Stimulated activated CD8-positive, alpha-beta memory T cell treated with anti-CD3 and anti-CD28 coated beads, Interleukin-4, amount 100 ng/mL, for 48 hours (primary cell): ENCODE data around the gene DAGLA.
"Not testable (repeated sequence)": the region's sequence is repeated elsewhere in the genome, so short reads cannot be mapped to it uniquely, and the experiment has no call there.

Experiments
- DNase-seq: peaks from one replicate; pipeline ENCODE4 v3.0.0-alpha.2; 2020

DAGLA gene, protein sequence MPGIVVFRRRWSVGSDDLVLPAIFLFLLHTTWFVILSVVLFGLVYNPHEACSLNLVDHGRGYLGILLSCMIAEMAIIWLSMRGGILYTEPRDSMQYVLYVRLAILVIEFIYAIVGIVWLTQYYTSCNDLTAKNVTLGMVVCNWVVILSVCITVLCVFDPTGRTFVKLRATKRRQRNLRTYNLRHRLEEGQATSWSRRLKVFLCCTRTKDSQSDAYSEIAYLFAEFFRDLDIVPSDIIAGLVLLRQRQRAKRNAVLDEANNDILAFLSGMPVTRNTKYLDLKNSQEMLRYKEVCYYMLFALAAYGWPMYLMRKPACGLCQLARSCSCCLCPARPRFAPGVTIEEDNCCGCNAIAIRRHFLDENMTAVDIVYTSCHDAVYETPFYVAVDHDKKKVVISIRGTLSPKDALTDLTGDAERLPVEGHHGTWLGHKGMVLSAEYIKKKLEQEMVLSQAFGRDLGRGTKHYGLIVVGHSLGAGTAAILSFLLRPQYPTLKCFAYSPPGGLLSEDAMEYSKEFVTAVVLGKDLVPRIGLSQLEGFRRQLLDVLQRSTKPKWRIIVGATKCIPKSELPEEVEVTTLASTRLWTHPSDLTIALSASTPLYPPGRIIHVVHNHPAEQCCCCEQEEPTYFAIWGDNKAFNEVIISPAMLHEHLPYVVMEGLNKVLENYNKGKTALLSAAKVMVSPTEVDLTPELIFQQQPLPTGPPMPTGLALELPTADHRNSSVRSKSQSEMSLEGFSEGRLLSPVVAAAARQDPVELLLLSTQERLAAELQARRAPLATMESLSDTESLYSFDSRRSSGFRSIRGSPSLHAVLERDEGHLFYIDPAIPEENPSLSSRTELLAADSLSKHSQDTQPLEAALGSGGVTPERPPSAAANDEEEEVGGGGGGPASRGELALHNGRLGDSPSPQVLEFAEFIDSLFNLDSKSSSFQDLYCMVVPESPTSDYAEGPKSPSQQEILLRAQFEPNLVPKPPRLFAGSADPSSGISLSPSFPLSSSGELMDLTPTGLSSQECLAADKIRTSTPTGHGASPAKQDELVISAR

GRCh38 chr11:61679893-61680621 lies at the start of gene DAGLA:
TSS of gene DAGLA (plus strand) at chr11:61680391. CDS start at chr11:61720156, 39,765 bp downstream.
- DNase-seq: peak; percentile 85

DNA sequence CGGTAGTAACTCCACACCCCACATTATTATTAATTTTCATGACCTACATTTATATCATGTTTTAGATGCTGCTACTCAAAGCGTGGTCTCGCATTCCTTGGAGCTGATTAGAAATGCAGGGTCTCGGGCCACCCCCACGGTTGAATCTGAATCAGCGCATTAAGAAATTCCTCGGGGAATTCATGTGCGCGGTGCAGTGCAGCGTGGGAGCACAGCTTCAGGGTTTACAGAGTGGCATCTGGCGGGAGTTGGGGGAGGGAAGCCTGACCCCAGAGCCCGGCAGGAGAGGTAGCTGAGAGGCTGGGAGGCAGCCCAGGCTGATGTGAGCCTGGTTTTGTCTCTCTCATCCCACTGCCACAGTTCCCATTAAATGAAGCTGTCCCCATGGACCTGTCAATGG lies 48.1 kb upstream of the DAGLA start:
- DNase-seq: no peak

DNA sequence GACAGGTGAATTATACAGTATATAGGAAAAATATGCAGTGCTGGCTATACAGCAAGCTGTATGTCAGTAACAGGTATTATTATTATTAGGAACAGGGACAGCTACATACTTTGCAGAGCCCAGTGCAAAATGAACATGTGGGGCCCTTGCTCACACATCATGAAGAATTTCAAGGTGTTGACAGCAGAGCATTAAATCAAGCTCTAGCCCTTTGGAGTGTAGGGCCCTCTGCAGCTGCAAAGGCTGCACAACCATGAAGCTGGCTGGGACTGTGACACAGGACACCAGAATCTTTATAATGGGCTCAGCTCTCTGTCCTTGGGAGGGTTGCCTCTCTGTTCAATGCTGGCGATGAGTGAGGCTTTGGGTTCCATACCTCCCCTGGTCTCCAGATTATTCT lies 44.9 kb upstream of the DAGLA start:
- DNase-seq: no peak

- DNase-seq: no peak
Observed at GRCh38 chr11:61635787-61636186, 44.4 kb upstream of the DAGLA start.

GRCh38 chr11:61636676-61637075 lies 43.5 kb upstream of the DAGLA start:
- no peak for DNase-seq

GRCh38 chr11:61637277-61637676 lies 42.9 kb upstream of the DAGLA start:
- DNase-seq: no peak

DNA sequence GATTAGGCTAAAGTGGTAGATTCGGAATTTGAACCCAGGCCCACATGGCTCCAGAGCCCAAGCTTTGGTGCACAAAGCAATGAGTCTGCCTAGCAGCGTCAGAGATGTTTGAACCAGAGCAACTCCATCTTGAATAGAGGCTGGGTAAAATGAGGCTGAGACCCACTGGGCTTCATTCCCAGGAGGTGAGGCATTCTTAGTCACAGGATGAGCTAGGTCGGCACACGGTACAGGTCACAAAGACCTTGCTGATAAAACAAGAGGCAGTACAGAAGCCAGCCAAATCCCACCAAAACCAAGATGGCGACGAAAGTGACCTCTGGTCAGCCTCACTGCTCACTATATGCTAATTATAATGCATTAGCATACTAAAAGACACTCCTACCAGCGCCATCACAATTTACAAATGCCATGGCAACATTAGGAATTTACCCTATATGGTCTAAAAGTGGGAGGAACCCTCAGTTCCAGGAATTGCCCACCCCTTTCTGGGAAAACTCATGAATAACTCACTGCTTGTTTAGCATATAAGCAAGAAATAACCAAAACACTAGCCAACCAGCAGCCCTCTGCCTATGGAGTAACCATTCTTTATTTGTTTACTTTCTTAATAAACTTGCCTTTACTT lies 40.3 kb upstream of the DAGLA start:
- DNase-seq: no peak

DNA sequence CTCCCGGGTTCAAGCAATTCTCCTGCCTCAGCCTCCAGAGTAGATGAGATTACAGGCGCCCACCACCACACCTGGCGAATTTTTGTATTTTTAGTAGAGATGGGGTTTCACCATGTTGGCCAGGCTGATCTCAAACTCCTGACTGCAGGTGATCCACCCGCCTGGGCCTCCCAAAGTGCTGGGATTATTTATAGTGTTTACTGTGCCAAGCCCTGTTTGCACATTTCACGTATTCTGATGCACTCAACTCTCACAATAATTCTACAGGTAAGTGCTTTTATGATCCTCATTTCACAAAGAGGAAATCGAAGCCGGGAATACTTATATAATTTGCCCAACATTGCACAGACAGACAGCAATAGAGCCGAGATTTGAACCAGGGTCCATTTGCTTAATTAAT lies 38.0 kb upstream of the DAGLA start:
- DNase-seq: no peak

DNA sequence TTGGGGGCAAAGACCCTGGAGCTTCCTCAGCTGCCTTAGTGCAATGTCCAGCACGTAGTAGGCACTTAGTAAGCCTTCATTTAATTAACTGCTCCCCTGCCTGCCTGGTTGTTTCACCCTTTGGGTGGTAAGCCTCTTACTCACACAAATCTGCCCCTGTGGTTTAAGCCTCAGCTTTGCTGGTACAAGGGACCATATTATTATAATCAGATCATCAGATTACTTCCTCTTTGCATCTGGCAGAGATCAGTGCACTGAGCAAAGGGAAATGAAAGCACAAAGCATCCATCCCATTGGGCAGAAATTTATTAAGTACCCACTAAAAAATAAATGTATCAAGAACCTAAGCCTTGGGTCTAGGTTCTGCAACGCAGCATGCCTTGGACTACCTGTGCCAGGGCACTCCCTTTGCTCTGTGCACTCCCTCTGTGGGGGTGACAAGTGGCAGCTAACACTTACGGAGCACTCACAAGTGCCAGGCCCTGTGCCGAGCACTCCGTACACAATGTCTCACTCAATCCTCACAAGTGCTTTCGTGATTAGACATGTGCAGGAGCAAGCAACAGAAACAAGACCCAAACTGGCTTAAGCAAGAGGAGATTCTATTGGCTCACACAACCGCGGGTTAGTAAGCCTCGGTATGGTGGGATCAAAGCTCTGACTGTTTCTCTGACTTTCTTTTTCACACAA lies 34.9 kb upstream of the DAGLA start:
- no peak for DNase-seq

DNA sequence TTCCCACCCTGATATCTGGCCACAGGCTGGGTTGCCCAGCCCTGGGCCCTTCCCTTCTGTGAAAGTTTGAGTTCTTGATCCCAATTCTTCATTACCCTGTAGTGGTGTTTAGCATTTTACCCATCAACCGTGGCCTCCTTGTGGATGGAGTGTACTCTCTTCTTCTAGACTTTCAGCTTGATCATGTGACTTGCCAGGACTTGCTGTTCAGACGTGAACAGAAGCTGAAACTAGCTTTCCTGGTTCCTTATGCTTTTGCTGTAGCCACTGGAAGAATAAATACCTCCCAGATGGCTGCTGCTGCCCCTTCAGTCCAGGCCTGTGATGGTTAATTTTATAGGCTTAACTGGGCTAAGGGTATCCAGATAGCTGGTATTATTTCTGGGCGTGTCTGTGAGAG lies 32.7 kb upstream of the DAGLA start:
- DNase-seq: no peak

DNA sequence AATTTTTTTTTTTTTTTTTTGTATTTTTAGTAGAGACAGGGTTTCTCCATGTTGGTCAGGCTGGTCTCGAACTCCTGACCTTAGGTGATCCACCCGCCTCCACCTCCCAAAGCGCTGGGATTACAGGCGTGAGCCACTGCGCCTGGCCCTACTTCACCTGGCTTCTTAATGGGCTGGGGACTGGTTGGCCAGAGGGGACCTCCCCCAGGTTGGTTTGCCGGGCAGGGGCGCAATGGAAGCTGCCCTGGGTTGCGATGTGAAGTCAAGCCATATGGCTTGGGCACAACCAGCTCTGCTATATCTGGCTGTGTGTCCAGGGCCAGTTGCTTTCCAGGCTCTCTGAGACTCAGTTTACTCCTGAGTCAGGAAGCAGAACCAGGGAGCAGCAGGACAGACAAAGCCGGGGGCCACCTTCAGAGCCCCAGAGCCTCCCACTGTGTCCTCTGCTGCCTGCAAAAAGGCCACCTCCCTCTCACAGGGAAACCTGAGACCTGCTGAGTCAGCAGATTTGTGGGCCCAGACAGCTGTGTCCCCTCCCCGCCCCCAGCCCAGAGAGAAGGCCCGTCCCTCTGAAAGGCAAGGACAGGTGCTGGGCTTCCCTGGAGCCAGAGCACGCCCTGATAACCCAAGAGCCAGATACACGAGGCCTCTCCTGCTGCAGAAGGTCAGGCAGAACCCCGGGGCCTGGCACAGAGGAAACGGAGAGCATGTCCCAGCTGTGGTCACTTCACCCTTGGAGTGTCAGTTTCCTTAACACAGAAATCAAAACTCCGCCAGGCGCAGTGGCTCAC lies 29.2 kb upstream of the DAGLA start:
- DNase-seq: no peak

- no peak for DNase-seq
Observed at GRCh38 chr11:61652135-61652534, 28.1 kb upstream of the DAGLA start.

DNA sequence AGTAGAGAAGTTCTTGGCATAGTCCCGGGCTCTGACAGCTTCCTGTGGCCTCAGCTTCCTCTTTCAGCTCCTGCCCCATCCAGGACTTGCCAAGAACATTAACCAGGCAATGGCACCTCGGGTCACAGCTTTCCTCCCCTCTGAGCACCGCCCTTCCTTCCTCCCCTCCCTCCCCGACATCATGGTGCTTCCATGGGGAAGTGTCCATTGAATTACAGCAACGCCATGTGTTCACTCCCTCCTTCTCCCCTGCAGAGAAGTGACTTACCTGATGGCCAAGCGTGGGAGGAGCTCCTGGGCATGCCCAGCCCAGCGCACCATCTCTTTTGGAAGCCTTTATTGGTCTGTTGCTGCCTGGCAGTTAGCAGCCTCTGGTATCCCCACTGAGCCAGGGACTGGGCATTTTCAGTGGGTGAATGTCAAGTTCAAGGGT lies 25.8 kb upstream of the DAGLA start:
- DNase-seq: no peak

DNA sequence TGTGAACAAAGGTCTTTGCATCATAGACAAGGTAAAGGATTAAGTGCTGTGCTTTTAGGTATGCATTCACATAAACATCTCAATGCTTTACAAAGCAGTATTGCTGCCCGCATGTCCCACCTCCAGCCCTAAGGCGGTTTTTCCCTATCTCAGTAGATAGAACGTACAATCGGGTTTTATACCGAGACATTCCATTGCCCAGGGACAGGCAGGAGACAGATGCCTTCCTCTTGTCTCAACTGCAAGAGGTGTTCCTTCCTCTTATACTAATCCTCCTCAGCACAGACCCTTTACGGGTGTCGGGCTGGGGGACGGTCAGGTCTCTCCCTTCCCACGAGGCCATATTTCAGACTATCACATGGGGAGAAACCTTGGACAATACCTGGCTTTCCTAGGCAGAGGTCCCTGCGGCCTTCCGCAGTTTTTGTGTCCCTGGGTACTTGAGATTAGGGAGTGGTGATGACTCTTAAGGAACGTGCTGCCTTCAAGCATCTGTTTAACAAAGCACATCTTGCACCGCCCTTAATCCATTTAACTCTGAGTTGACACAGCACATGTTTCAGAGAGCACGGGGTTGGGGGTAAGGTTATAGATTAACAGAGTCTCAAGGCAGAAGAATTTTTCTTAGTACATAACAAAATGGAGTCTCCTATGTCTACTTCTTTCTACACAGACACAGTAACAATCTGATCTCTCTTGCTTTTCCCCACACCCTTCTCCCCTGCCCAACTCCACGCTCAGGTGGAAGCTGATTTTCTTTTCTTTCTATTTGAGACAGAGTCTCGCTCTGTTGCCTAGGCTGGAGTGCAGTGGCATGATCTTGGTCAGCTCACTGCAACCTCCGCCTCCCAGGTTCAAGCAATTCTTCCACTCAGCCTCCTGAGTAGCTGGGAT lies 24.7 kb upstream of the DAGLA start:
- not testable (repeated sequence) for DNase-seq

GRCh38 chr11:61656347-61657077 lies 23.7 kb upstream of the DAGLA start:
- DNase-seq: no peak

GRCh38 chr11:61657566-61658290 lies 22.5 kb upstream of the DAGLA start:
- no peak for DNase-seq

GRCh38 chr11:61659413-61660196 lies 20.6 kb upstream of the DAGLA start:
- DNase-seq: no peak

DNA sequence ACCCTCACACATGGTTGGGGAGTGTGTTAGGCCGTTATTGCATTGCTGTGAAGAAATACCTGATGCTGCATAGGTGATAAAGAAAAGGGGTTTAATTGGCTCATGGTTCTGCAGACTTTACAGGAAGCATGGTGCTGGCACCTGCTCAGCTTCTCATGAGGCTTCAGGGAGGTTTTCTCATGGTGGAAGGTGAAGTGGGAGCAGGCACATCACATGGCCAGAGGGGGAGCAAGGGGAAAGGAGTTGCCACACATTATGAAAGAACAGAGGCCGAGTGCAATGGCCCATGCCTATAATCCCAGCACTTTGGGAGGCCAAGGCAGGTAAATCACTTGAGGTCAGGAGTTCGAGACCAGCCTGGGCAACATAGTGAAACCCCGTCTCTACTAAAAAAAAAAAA lies 19.2 kb upstream of the DAGLA start:
- not testable (repeated sequence) for DNase-seq
